K562 (cell line): Measurements from ENCODE around the gene KBTBD12. TPM values are rescaled to one million over a fixed set of nuclear protein-coding genes. Genes with fewer than 3 reads are reported as not detected.

ENCODE experiments used
- ATAC-seq: fragments of 200-7000 bp; cut with Tn5 transposase; 3 replicates; pipeline ENCODE4 v1.9.1; 2020; ENCODE audit warnings: moderate library complexity
- BruUV-seq: library from RNA; stranded (reverse); fragments of 400-500 nt; replicated peaks from 2 replicates; lab custom pipeline; 2021; lab: Mats Ljungman, UMichigan
- CTCF ChIA-PET: fragments of 300-600 bp; formaldehyde crosslinking; extraction: SDS; loops from one replicate; lab custom pipeline; 2021; ENCODE audit warnings: low intra/inter-chr PET ratio; lab: Yijun Ruan, JAX
- POLR2A ChIA-PET: fragments of 300-600, 350-650 bp; sonication (Branson Sonifier 250); formaldehyde crosslinking; extraction: SDS; loops from one replicate; lab custom pipeline; 2021; ENCODE audit warnings: antibody characterized with exemption, inconsistent platforms; lab: Yijun Ruan, JAX
- DNase-seq, 4 experiments: peaks; one replicate each; pipeline versions ENCODE4 v3.0.0 to v3.0.0-alpha.2; 2011 to 2018; ENCODE audit warnings: low spot score in 3 of 4, mixed read lengths in 3 of 4; ENCODE audit errors: extremely low read depth in 1 of 4
- FAIRE-seq: peaks from 2 replicates; lab custom pipeline; 2011; peaks lifted over from hg19 to GRCh38; lab: Jason Lieb, UNC
- H2AFZ ChIP-seq: 2 replicates; pipeline ENCODE4 v1.6.0; 2011; ENCODE audit warnings: low read depth, low read length, control low read depth, inconsistent platforms
- H3K27ac ChIP-seq: fragments of 200-600 bp; 3 replicates; pipeline ENCODE4 v1.8.0; 2011; ENCODE audit warnings: low read depth, mild to moderate bottlenecking, control low read depth, inconsistent platforms, low read length, moderate library complexity, mixed read lengths; ENCODE audit errors: extremely low read depth
- H3K27me3 ChIP-seq, 2 experiments: fragments of 300-600 bp in 1 of 2; 2 replicates in 1 of 2; 3 replicates in 1 of 2; pipeline versions ENCODE4 v1.6.0 to v1.8.0; 2011; ENCODE audit warnings: inconsistent platforms in 2 of 2, low read length in 2 of 2, mild to moderate bottlenecking in 1 of 2, mixed read lengths in 1 of 2, moderate library complexity in 1 of 2; ENCODE audit not compliant: control insufficient read depth in 2 of 2, insufficient read depth in 2 of 2
- H3K36me3 ChIP-seq: fragments of 300-600 bp; 3 replicates; pipeline ENCODE4 v1.8.0; 2011; ENCODE audit warnings: mild to moderate bottlenecking, low read length, inconsistent platforms; ENCODE audit not compliant: control insufficient read depth, insufficient read depth
- H3K4me1 ChIP-seq, 2 experiments: fragments of 200-600 bp in 1 of 2; replicated peaks in 1 of 2; 2 replicates in 1 of 2; 3 replicates in 1 of 2; pipeline versions ENCODE4 v1.5.1 to v1.8.0; 2011; ENCODE audit warnings: inconsistent platforms in 2 of 2, low read length in 2 of 2, mild to moderate bottlenecking in 1 of 2, mixed read lengths in 1 of 2, moderate library complexity in 1 of 2; ENCODE audit not compliant: control insufficient read depth in 2 of 2, insufficient read depth in 2 of 2
- H3K4me2 ChIP-seq: 2 replicates; pipeline ENCODE4 v1.6.1; 2011; ENCODE audit warnings: low read length, control low read depth, inconsistent platforms, mixed read lengths; ENCODE audit not compliant: insufficient read depth
- H3K4me3 ChIP-seq: fragments of 200-600 bp; sonication (generic), shearing (Covaris generic); 2 replicates; pipeline ENCODE4 v1.5.1; 2016; ENCODE audit warnings: control low read depth, inconsistent platforms
- H3K79me2 ChIP-seq: fragments of 200-600 bp; 3 replicates; pipeline ENCODE4 v1.8.0; 2011; ENCODE audit warnings: low read length, inconsistent platforms; ENCODE audit not compliant: control insufficient read depth, insufficient read depth
- H3K9ac ChIP-seq, 2 experiments: 2 replicates each; pipeline versions ENCODE4 v1.6.0 to v1.6.1; 2011; ENCODE audit warnings: low read depth in 2 of 2, low read length in 2 of 2, control low read depth in 1 of 2, inconsistent platforms in 1 of 2, mild to moderate bottlenecking in 1 of 2, mixed read lengths in 1 of 2; ENCODE audit not compliant: insufficient read depth in 1 of 2
- H3K9me1 ChIP-seq: one replicate; pipeline ENCODE4 v1.6.0; 2011; ENCODE audit warnings: inconsistent platforms, mild to moderate bottlenecking, low read length, moderate library complexity; ENCODE audit not compliant: control insufficient read depth, insufficient read depth
- H3K9me3 ChIP-seq: replicated peaks from 2 replicates; pipeline ENCODE4 v1.5.1; 2011; ENCODE audit warnings: low read depth, low read length, inconsistent platforms; ENCODE audit not compliant: control insufficient read depth, insufficient read depth
- H4K20me1 ChIP-seq: replicated peaks from 2 replicates; pipeline ENCODE4 v1.6.1; 2011; ENCODE audit warnings: low read length, inconsistent platforms, mixed read lengths; ENCODE audit not compliant: control insufficient read depth, insufficient read depth
- PHF8 ChIP-seq: fragments of 200-600 bp; sonication (generic); IDR thresholded peaks from 2 replicates; pipeline ENCODE4 v1.6.1; 2012; ENCODE audit warnings: mixed run types, mild to moderate bottlenecking, inconsistent platforms, low read length, moderate library complexity, borderline replicate concordance
- STAT5B ChIP-seq: fragments of 250-450 bp; sonication (Bioruptor Pico); IDR thresholded peaks from 2 replicates; pipeline ENCODE4 v1.8.0; 2021; ENCODE audit warnings: mild to moderate bottlenecking, inconsistent platforms
- WGBS: fragments of 100-300 bp; shearing (Covaris generic); methylation state at CpG from one replicate; pipeline ENCODE4 v1.1.6; 2016; ENCODE audit warnings: low coverage, mixed read lengths; ENCODE audit not compliant: insufficient coverage; ENCODE audit errors: missing lambda C conversion rate; 5-methylcytosine and 5-hydroxymethylcytosine counted together
- in situ Hi-C: fragments of 300-500 bp; cut with MboI; formaldehyde crosslinking; loops from 4 replicates; pipeline ENCODE4 v1.15.0; 2018; ENCODE audit warnings: inconsistent platforms, mixed read lengths
- intact Hi-C: fragments of 100-400 bp; cut with micrococcal nuclease; formaldehyde crosslinking; loops from 2 replicates; pipeline ENCODE4 v1.14.2; 2022
- polyA plus RNA-seq, 8 experiments: library from polyadenylated mRNA; depleted of rRNA in 4 of 8; stranded (reverse) in 5 of 8; unstranded in 3 of 8; fragments of >200 nt; fragmentation: Nextera tagmentation in 2 of 8; fragmentation: Illumina TruSeq in 1 of 8; extraction: Ambion mirVana in 2 of 8; extraction: Trizol in 1 of 8; gene quantifications; 2 replicates each; pipeline versions ENCODE4 v1.2.1 to v1.2.3, GENCODE V29; 2011 to 2014; ENCODE audit warnings: inconsistent platforms in 1 of 8, missing spikeins in 1 of 8
- total RNA-seq, 7 experiments: library from RNA; depleted of rRNA in 6 of 7; stranded (reverse); fragments of >200 nt in 6 of 7; fragmentation: Illumina TruSeq in 2 of 7; extraction: Trizol in 2 of 7; gene quantifications; 2 replicates each; pipeline versions ENCODE4 v1.2.1 to v1.2.3, GENCODE V29; 2011 to 2021; ENCODE audit warnings: low replicate concordance in 1 of 7
- TF ChIP-seq, protein P1 (sequence below), 2 experiments: IDR thresholded peaks; 2 replicates each; pipeline ENCODE4 v1.6.1; 2012; ENCODE audit warnings: improper control_type of control experiment in 2 of 2, low read depth in 2 of 2, low read length in 2 of 2, borderline replicate concordance in 1 of 2
- TF ChIP-seq, protein P2 (sequence below): fragments of 250-450 bp; sonication (Bioruptor Pico); IDR thresholded peaks from 2 replicates; pipeline ENCODE4 v1.8.0; 2022; ENCODE audit warnings: inconsistent platforms

Gene KBTBD12
- total and polyA plus RNA-seq, 9 of the 15 experiments (the other 6 are each of a cell fraction or from before 2014, with no cell fraction given): not detected

DNA sequence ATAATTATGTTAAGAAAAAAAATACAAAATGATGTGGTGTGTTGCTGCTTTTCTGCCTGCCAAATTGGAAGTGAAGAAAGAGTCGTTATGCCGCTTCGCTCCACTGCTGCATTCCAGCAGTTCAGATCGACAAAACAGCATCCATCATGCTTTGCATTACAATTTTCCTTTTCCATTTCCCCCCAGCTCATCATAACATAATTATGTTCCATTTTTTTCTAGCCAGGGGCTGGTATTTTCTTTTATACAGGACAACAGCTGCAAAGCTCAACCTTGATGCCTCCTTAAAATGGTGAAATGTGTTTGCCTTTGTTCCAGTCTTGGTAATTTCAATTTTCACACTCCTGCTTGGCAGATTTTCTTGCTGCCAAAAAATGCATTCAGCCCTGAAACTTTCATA, 44.9 kb upstream of the KBTBD12 start:
- DNase-seq: no peak
- no peak overlapping the region for H2AFZ ChIP-seq
- no peak overlapping the region for H3K4me2 ChIP-seq
- no peaks in the 10 kb centered on the region for H3K9me3 ChIP-seq
- no peaks in the 10 kb centered on the region for H3K4me1 ChIP-seq
- no peaks in the 10 kb centered on the region for H3K79me2 ChIP-seq
- H3K9me1 ChIP-seq: no peaks in the 10 kb centered on the region
- H3K9ac ChIP-seq: no peak overlapping the region
- POLR2A ChIA-PET: interaction anchor here (0.6 kb wide), 1 partner anchor 240 kb away, joined by 3 read pairs; no protein-coding TSS in a partner anchor
- in situ Hi-C loops: no loop called here
- H3K36me3 ChIP-seq: no peaks in the 10 kb centered on the region
- peaks cover 3 to 12% of the 10 kb centered on the region in 2 experiments; a peak in 3 of 5 replicates for H3K27me3 ChIP-seq
- H3K27ac ChIP-seq: no peak overlapping the region
- H3K4me3 ChIP-seq: no peak overlapping the region
- BruUV-seq: no TSS peak
- TF ChIP-seq PHF8 (no peak), STAT5B (CRISPR knock-in tag) (no peak)
- TF ChIP-seq, protein P1, sequence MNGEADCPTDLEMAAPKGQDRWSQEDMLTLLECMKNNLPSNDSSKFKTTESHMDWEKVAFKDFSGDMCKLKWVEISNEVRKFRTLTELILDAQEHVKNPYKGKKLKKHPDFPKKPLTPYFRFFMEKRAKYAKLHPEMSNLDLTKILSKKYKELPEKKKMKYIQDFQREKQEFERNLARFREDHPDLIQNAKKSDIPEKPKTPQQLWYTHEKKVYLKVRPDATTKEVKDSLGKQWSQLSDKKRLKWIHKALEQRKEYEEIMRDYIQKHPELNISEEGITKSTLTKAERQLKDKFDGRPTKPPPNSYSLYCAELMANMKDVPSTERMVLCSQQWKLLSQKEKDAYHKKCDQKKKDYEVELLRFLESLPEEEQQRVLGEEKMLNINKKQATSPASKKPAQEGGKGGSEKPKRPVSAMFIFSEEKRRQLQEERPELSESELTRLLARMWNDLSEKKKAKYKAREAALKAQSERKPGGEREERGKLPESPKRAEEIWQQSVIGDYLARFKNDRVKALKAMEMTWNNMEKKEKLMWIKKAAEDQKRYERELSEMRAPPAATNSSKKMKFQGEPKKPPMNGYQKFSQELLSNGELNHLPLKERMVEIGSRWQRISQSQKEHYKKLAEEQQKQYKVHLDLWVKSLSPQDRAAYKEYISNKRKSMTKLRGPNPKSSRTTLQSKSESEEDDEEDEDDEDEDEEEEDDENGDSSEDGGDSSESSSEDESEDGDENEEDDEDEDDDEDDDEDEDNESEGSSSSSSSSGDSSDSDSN (IDR thresholded peaks at IDR 0.05; ENCODE audit: borderline replicate concordance in 1 of 2, low read depth in 2 of 2, low read length in 2 of 2): no peak
- TF ChIP-seq, protein P2, sequence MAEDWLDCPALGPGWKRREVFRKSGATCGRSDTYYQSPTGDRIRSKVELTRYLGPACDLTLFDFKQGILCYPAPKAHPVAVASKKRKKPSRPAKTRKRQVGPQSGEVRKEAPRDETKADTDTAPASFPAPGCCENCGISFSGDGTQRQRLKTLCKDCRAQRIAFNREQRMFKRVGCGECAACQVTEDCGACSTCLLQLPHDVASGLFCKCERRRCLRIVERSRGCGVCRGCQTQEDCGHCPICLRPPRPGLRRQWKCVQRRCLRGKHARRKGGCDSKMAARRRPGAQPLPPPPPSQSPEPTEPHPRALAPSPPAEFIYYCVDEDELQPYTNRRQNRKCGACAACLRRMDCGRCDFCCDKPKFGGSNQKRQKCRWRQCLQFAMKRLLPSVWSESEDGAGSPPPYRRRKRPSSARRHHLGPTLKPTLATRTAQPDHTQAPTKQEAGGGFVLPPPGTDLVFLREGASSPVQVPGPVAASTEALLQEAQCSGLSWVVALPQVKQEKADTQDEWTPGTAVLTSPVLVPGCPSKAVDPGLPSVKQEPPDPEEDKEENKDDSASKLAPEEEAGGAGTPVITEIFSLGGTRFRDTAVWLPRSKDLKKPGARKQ (CRISPR knock-in tag): no peak
- TF ChIP-seq, all 486 proteins: peak for 0
- FAIRE-seq (no peak), ATAC-seq (no peak)
- H4K20me1 ChIP-seq: no peaks in the 10 kb centered on the region
- 6% methylated on average over 4 of the region's 4 CpGs for WGBS
- intact Hi-C loops: no loop called here
- CTCF ChIA-PET: no interaction called here
